ENCODE data around the gene GSTP1. TPM values are rescaled to one million over a fixed set of nuclear protein-coding genes. Genes with fewer than 3 reads are reported as not detected.
"Not testable (repeated sequence)": the region's sequence is repeated elsewhere in the genome, so short reads cannot be mapped to it uniquely, and the experiment has no call there.

The GSTP1 gene
- 361 TPM for total RNA-seq
- long read RNA-seq, transcript GSTP1-202 (7 exons, 961 nt): major isoform, 267 of 317 reads
- long read RNA-seq, partial matches to known transcripts: 40 of 317 reads
- long read RNA-seq, other reads (novel, unspliced or antisense): 8 of 317 reads

DNA sequence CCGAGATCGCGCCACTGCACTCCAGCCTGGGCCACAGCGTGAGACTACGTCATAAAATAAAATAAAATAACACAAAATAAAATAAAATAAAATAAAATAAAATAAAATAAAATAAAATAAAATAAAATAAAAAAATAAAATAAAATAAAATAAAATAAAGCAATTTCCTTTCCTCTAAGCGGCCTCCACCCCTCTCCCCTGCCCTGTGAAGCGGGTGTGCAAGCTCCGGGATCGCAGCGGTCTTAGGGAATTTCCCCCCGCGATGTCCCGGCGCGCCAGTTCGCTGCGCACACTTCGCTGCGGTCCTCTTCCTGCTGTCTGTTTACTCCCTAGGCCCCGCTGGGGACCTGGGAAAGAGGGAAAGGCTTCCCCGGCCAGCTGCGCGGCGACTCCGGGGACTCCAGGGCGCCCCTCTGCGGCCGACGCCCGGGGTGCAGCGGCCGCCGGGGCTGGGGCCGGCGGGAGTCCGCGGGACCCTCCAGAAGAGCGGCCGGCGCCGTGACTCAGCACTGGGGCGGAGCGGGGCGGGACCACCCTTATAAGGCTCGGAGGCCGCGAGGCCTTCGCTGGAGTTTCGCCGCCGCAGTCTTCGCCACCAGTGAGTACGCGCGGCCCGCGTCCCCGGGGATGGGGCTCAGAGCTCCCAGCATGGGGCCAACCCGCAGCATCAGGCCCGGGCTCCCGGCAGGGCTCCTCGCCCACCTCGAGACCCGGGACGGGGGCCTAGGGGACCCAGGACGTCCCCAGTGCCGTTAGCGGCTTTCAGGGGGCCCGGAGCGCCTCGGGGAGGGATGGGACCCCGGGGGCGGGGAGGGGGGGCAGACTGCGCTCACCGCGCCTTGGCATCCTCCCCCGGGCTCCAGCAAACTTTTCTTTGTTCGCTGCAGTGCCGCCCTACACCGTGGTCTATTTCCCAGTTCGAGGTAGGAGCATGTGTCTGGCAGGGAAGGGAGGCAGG, at the start of gene GSTP1:
TSS of gene GSTP1 (plus strand) at position 566 of the 958 bp plus-strand sequence. CDS start at position 598, 32 bp downstream.
- intact Hi-C loops (cut with DNase I): no loop called here
- DNase-seq: peak; percentile 96
- peak; percentile 98 for ATAC-seq (ENCODE audit: poor library complexity)

GRCh38 chr11:67534070-67534679, 49.4 kb upstream of the GSTP1 start:
- DNase-seq (no peak), ATAC-seq (ENCODE audit: poor library complexity) (no peak)
- intact Hi-C loops (cut with DNase I): no loop called here

DNA sequence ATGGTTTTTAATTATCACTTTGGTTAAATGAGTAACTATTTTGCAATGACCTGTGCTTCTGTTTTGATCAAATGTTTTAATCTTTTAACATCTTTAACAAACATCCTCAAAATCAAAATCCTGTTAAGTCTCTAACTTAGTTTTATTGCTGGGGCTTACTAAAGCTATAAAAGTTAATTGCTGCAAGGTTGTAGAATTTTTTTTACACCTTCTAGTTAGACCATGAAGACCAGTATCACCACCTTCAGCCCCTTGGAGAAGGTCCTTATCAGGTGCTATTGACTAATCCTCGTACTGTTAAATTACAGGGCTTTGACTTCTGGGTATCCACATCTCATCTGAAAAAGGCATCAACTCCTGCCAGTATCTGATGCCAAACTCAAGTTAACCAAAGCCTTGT, 48.1 kb upstream of the GSTP1 start:
- no peak for DNase-seq
- intact Hi-C loops (cut with DNase I): no loop called here
- ATAC-seq (ENCODE audit: poor library complexity): no peak

DNA sequence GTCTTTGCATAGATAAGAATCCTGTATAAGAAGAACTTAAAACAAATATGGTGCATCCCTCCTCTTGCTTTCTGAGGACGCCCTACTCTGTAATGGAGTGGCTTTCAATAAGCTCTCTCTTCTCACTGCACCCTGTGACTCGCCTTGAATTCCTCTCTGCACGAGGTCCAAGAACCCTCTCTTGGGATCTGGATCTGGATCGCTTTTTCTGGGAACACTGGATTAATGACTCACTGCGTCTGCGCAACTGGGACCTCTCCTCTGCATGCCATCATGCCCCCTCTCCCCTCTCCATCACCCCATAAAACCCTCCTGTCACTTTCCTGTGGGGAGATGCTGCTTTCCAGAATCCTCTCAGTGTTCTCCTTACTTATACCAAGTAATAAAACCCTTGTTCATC, 45.3 kb upstream of the GSTP1 start:
- no peak for DNase-seq
- ATAC-seq (ENCODE audit: poor library complexity): peak; percentile 34
- intact Hi-C loops (cut with DNase I): no loop called here

GRCh38 chr11:67538823-67539505, 44.6 kb upstream of the GSTP1 start:
- ATAC-seq (ENCODE audit: poor library complexity) (no peak), DNase-seq (no peak)
- intact Hi-C loops (cut with DNase I): no loop called here

DNA sequence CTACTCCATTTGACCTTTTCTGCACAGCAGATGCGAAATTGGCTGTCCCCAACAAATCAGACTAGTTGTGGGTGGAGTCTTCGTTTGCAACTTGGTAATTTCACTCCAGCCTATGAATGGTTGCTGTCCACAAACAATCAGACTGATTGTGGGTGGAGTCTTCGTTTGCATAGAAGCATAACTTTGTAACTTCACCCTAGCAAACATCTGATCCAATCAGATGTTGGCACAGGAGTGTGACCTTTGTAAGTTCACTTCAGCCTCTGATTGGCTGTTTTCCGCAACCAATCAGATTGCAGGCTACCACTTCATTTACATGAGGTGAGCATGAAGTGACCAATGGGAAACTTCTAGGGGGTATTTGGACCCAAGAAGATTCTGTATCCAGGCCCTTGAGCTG, 44.1 kb upstream of the GSTP1 start:
- DNase-seq (no peak), ATAC-seq (ENCODE audit: poor library complexity) (no peak)
- intact Hi-C loops (cut with DNase I): no loop called here

- intact Hi-C loops (cut with DNase I): no loop called here
- DNase-seq (no peak), ATAC-seq (ENCODE audit: poor library complexity) (no peak)
Measured at GRCh38 chr11:67541198-67541597, 42.4 kb upstream of the GSTP1 start.

DNA sequence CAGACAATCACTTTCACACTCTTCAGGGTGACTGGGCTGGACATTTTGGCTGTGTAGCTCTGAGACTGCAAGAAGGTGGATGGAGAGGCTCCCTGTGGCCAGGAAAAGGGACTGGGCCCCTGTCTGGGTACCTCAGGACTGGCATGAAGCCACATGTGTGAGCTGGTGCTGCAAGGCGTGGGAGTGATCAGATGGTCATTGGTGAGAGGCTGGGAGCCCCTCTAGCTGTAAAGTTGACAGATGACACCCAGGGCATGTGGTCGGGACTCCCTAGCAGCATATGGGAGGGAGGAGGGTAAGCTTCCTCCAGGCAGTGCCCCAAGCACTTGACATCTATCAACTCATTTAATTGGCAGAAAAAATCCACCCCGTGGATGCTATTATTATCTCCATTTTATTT, 41.4 kb upstream of the GSTP1 start:
- no peak for DNase-seq
- no peak for ATAC-seq (ENCODE audit: poor library complexity)
- intact Hi-C loops (cut with DNase I): no loop called here

- intact Hi-C loops (cut with DNase I): no loop called here
- no peak for DNase-seq
- ATAC-seq (ENCODE audit: poor library complexity): no peak
Measured at GRCh38 chr11:67542971-67543370, 40.6 kb upstream of the GSTP1 start.

- intact Hi-C loops (cut with DNase I): no loop called here
- DNase-seq (no peak), ATAC-seq (ENCODE audit: poor library complexity) (no peak)
Measured at GRCh38 chr11:67543585-67543984, 40.0 kb upstream of the GSTP1 start.

DNA sequence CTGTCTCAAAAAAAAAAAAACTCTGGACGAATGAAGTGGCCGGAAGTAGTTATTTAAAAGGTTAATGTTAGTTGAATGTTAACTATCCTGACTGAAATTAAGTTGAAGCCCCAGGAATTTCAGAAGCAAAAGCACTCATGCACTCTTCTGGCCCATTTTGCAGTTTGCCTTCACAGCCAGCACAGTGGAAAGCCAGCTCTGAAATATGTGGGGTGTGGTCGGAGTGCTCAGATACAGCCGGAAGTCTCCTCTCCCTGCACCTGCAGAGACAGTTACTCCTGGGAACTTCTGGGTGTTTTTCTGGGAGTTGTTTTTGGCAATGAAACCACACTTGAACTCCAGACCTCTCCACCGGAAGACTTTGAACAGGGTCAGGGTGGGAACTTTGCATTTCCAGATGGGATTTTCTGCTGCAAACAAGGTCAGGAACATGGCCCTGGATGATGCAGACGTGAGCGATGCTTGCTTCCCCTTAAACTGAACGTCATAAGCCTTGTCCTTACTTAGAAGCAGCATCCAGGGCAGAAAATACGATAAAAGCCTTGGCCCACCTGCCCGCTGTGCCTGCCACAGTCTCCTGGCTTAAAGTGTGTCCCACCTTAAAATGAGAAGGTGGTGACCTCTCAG, 38.9 kb upstream of the GSTP1 start:
- DNase-seq (no peak), ATAC-seq (ENCODE audit: poor library complexity) (peak; percentile 34)
- intact Hi-C loops (cut with DNase I): no loop called here

- intact Hi-C loops (cut with DNase I): no loop called here
- DNase-seq: peak; percentile 76
- ATAC-seq (ENCODE audit: poor library complexity): peak; percentile 87
Measured at GRCh38 chr11:67545280-67545679, 38.3 kb upstream of the GSTP1 start.

GRCh38 chr11:67548112-67548511, 35.5 kb upstream of the GSTP1 start:
- ATAC-seq (ENCODE audit: poor library complexity); DNase-seq; intact Hi-C loops (cut with DNase I): not testable (repeated sequence)

GRCh38 chr11:67548555-67549110, 35.0 kb upstream of the GSTP1 start:
- ATAC-seq (ENCODE audit: poor library complexity): no peak
- intact Hi-C loops (cut with DNase I): no loop called here
- no peak for DNase-seq

- intact Hi-C loops (cut with DNase I): no loop called here
- DNase-seq (no peak), ATAC-seq (ENCODE audit: poor library complexity) (no peak)
Measured at GRCh38 chr11:67551127-67551526, 32.5 kb upstream of the GSTP1 start.

GRCh38 chr11:67551697-67552096, 31.9 kb upstream of the GSTP1 start:
- intact Hi-C loops (cut with DNase I); DNase-seq; ATAC-seq (ENCODE audit: poor library complexity): not testable (repeated sequence)

- intact Hi-C loops (cut with DNase I): no loop called here
- DNase-seq: no peak
- no peak for ATAC-seq (ENCODE audit: poor library complexity)
Measured at GRCh38 chr11:67556244-67556643, 27.4 kb upstream of the GSTP1 start.

DNA sequence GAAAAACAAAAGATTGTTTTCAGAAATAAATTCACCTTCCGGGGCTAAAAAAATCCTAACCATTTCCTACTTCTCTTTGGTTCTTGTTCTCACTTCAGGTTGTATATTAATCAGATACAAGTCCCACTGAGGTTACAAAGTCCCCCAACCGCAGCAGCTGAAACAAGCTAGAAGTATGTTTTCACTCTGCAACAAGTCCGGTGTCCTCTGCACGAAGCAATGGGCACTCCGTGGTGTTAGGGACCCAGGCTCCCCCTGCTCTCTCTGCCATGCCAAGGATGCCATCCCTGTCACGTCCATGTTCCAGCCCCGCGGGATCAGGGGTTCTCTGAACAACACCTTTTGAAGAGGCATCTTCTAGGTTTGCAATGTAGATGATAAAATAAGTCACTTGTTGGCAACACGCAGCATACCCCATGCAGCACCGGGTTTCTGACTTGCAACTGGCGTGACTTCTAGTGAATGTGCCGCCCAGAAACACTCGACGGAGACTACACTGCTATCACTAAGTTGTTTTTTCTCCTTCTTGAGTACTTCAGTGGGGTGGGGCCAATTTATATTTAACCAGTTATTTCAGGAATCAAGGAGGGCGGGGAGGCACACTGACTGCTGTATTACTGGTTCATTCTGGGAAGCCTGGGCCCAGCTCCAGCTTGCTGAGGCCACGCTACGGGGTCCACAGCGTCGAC, 25.4 kb upstream of the GSTP1 start:
- intact Hi-C loops (cut with DNase I): no loop called here
- DNase-seq: peak; percentile 68
- ATAC-seq (ENCODE audit: poor library complexity): peak; percentile 85

Measured in Right ventricle myocardium superior (tissue), 1 donor.